Lower lobe of right lung (tissue), 2 donors: Measurements from ENCODE around the gene NRXN3. TPM values are rescaled to one million over a fixed set of nuclear protein-coding genes. Genes with fewer than 3 reads are reported as not detected.
A peak's percentile ranks its signal among the peaks of the same experiment; 100 is the strongest.

ENCODE experiments used
- ATAC-seq, 2 donors: fragments of 200-7000 bp; cut with Tn5 transposase; one replicate each; pipeline ENCODE4 v1.9.1; 2020 to 2022; ENCODE audit warnings: mild to moderate bottlenecking in 2 of 2, moderate library complexity in 2 of 2
- DNase-seq: peaks from one replicate; pipeline ENCODE4 v3.0.0-alpha.2; 2020
- H3K27ac ChIP-seq: fragments of 200-600 bp; one replicate; pipeline ENCODE4 v1.8.0; 2022
- H3K27me3 ChIP-seq: fragments of 200-600 bp; one replicate; pipeline ENCODE4 v1.8.0; 2022; ENCODE audit warnings: low read depth
- H3K36me3 ChIP-seq: fragments of 200-600 bp; one replicate; pipeline ENCODE4 v1.8.0; 2022; ENCODE audit warnings: mild to moderate bottlenecking
- H3K4me1 ChIP-seq: fragments of 200-600 bp; one replicate; pipeline ENCODE4 v1.8.0; 2022
- H3K4me3 ChIP-seq: fragments of 200-600 bp; one replicate; pipeline ENCODE4 v1.8.0; 2022; ENCODE audit warnings: mild to moderate bottlenecking
- H3K9me3 ChIP-seq: fragments of 200-600 bp; one replicate; pipeline ENCODE4 v1.8.0; 2022
- CTCF ChIP-seq: fragments of 200-600 bp; IDR thresholded peaks from one replicate; pipeline ENCODE4 v1.8.0; 2022; ENCODE audit warnings: antibody characterized with exemption, mild to moderate bottlenecking
- intact Hi-C: fragments of 100-400 bp; cut with DNase I; formaldehyde crosslinking; loops from one replicate; pipeline ENCODE4 v1.11.0; 2022
- total RNA-seq: library from RNA; stranded (reverse); fragmentation: NEBNext Ultra II Directional; extraction: Animal tissue kit (Norgen Biotek cat#: 25700); gene quantifications from one replicate; pipeline ENCODE4 v1.2.1, GENCODE V29; 2021
- donor health status: DM: no; HTN: yes; CAD: no; lungs with severe emphysema.

Gene NRXN3
- total RNA-seq, 1 donor from 2014 or later, result 9.0 TPM

DNA sequence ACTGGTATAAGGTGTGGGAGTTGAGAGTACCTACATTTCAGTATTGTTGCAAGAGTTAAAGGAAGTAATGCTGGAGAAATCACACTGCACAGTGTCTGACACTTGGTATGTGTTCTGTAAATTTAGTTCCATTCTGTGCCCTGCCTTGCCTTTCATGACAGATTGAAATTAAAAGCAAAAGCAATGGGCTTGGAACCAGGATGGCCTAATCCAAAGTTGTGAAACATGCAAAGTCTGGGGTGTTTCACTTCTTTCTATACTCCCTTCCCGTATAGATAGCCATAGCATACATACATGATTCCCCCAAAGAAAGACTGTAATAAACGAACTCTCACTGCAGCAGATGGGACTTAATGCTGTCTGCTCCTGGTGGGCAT, 281.1 kb downstream of the NRXN3 start:
- Histone ChIP-seq H3K4me3 (no peak overlapping the region), H3K4me1 (no peaks in the 10 kb centered on the region), H3K27me3 (no peaks in the 10 kb centered on the region), H3K27ac (no peak overlapping the region), H3K9me3 (no peaks in the 10 kb centered on the region), H3K36me3 (no peaks in the 10 kb centered on the region)
- TF ChIP-seq CTCF, result no peak
- intact Hi-C loops, result no loop called here
- ATAC-seq (peak; percentile 33 to 45), DNase-seq (no peak)

DNA sequence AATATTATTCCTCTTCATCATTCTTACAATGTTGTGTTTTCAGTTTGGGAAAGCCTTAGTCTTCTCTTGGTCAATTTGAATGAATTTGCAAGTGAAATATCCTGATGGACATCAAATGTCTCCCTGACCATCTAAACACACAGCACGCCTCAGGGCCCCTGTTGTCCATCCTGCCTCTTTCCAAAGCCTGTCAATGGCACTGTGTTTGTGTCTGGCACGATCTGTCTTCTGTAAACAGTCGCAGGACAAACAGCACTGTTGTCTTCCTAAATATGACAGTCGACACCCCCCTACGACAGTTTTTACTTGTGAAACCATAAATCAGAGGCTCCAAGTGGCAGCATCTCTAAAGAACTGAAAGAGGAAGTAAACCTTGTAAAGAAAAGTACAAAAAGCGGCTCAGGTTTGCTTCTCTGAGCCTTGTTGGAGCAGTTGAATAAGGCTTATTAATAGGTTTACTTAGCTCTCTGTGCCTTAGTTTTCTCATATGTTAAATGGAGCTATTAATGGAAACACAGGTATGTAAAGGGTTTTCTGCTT, 285.8 kb downstream of the NRXN3 start:
- intact Hi-C loops, result no loop called here
- no peak for ATAC-seq
- no peaks in the 10 kb centered on the region for H3K9me3 ChIP-seq

DNA sequence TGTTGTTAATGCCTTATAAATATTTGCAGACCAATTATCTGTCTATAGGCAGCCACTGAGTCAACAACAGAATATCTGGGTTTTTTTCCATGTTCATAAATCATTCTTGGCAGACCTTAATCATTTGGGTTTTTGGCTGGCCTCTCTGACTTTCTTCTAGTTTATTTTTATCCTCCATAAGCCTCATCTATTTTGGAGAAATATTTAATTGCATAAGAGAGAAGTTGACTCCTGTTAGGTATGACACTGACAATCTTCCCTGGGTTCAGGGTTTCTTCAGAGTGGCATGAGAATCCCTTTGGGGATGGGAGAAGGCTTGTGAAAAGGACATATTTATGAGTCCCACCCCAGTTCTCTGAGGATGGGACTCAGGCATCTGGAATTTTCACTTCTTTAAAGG, 299.8 kb downstream of the NRXN3 start:
- DNase-seq, result no peak
- H3K27me3 ChIP-seq, result no peaks in the 10 kb centered on the region
- no peak for TF ChIP-seq CTCF
- ATAC-seq, result no peak
- no peaks in the 10 kb centered on the region for H3K4me1 ChIP-seq
- H3K9me3 ChIP-seq, result peaks cover 3% of the 10 kb centered on the region
- no peak overlapping the region for H3K4me3 ChIP-seq
- no peak overlapping the region for H3K27ac ChIP-seq
- no peaks in the 10 kb centered on the region for H3K36me3 ChIP-seq
- intact Hi-C loops, result no loop called here

More for the DNA sequence above, 285.8 kb downstream of the NRXN3 start:
- no peak for TF ChIP-seq CTCF
- no peaks in the 10 kb centered on the region for H3K4me1 ChIP-seq
- H3K36me3 ChIP-seq, result no peaks in the 10 kb centered on the region
- DNase-seq, result no peak
- H3K27me3 ChIP-seq, result no peaks in the 10 kb centered on the region
- no peak overlapping the region for H3K27ac ChIP-seq
- H3K4me3 ChIP-seq, result no peak overlapping the region

- Histone ChIP-seq H3K27ac (no peak overlapping the region), H3K27me3 (no peaks in the 10 kb centered on the region), H3K9me3 (no peaks in the 10 kb centered on the region), H3K4me1 (no peaks in the 10 kb centered on the region), H3K36me3 (no peaks in the 10 kb centered on the region), H3K4me3 (no peak overlapping the region)
- intact Hi-C loops, result no loop called here
- DNase-seq (no peak), ATAC-seq (no peak)
- TF ChIP-seq CTCF, result no peak
Measured at GRCh38 chr14:78479127-78479780, 309.1 kb downstream of the NRXN3 start.

GRCh38 chr14:78484028-78484427, 313.9 kb downstream of the NRXN3 start:
- H3K27me3 ChIP-seq, result no peaks in the 10 kb centered on the region
- H3K27ac ChIP-seq, result no peak overlapping the region
- no peaks in the 10 kb centered on the region for H3K4me1 ChIP-seq
- ATAC-seq, result no peak
- no peaks in the 10 kb centered on the region for H3K36me3 ChIP-seq
- H3K9me3 ChIP-seq, result no peaks in the 10 kb centered on the region
- H3K4me3 ChIP-seq, result no peak overlapping the region
- TF ChIP-seq CTCF, result no peak
- DNase-seq, result no peak
- intact Hi-C loops, result no loop called here
